ENCODE data around the gene ZNF3.
A peak's percentile ranks its signal among the peaks of the same experiment; 100 is the strongest.

The ZNF3 gene

DNA sequence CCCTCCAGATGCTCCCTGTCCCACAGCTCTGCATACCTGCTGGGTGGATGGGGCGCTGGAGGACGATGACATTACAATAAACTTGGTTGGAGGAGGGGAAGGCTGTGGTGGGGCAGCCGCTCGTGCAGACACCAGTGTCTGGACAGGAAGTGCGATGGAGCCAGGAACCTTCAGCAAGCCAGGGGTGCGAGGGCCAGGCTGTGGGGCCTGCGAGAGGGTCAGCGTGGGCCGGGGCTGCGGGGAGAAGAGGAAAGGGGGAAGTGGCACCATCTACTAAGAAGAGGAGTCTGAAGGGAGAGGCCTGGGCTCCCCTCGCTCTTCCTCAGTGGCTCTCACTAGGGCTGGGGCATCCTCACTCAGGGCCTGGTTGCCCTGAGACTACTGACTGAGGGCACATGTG, 26.4 kb upstream of the ZNF3 start:
- DNase-seq, result no peak

DNA sequence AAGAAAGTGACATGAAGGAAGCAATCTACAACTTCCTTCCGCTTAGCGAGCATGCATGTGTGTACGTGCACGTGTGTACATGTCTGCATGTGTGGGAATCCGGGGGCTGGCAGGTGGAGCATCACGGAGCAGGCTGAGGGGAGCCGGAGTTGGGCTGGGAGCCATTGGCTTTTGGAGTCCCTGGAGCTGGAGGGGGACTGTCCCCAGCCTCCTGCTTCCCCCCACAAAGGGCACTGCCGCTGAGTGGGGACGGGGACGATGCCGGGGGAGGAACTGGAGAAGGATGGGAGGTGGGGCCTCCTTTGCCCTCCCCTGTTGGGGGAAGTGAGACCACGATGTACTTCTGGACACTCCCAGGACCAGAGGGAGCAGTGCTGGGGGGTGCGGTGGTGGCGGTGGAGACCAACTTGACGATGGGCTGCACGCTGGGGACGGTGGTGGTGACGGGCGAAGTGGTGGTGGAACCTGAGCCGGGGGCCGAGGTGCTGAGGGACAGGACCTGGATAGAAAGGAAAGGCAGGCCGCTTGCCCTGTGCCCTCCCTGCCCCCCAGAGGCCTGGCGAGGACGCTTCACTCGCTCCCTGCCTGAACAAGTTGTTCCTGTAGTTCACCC, 25.7 kb upstream of the ZNF3 start:
- no peak for DNase-seq

DNA sequence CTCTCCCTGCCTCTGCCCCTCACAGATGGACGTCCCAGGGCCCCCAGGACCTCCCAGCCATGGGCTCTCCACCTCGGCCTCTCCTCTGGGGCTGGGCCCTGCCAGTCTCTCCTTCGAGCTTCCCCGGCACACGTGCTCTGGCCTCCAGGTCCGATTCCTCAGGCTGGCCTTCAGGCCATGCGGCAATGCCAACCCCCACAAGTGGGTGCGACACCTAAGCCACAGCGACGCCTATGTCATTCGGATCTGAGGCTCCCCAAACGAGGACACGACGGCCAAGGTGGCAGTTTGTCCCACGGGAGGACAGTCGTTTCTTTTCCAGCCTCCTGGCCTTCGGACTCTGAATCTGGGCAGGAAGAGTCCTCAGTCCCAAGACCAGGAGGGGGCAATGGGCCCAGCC, 25.1 kb upstream of the ZNF3 start:
- no peak for DNase-seq

DNA sequence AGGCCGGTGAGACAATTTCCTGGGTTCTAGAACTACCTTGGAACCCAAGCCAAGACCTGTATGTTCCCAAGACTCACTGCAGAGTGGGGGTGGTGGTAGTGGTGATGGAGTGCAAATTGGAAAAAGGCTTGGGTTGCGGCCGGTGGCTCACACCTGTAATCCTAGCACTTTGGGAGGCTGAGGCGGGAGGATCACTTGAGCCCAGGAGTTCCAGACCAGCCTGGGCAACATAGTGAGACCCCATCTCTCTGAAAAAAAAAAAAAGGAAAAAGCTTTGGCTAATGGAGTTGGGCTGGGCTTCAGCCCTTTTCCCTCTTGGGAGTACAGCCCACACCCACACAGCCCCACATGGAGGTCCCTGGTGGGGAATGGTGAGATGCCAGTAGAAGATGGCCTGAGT, 24.0 kb upstream of the ZNF3 start:
- DNase-seq, result no peak

DNA sequence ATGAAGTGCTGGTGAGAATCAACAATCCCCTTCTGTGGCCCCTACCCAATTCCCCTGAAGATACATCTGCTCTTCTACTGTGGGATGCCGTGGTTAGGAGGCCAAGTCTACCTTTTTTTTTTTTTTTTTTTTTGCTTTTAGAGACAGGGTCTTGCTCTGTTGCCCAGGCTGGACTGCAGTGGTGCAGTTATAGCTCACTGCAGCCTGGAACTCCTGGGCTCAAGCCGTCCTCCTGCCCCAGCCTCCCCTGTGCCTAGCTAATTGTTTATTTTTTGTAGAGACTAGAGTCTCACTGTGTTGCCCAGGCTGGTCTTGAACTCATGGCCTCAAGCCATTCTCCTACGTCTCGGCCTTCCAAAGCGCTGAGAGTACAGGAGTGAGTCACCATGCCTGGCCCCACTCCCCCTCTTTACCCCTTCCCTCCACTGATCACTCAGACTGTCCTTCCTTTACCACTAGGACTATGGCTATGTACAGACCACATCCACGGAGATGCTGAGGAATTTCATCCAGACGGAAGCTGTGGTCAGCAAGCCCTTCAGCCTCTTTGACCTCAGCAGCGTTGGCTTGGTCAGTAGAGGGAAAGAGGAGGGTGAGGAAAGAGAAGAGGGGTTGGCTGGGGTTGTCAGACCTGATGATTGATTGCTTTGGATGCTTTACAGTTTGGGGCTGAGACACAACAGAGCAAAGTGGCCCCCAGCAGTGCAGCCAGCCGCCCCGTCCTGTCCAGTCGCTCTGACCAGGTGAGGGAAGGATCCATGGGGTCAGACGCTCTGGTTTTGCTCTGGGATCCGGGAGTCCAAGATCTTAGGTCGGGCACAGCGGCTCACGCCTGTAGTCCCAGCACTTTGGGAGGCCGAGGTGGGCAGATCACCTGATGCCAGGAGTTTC, 21.7 kb upstream of the ZNF3 start:
- DNase-seq, result no peak

DNA sequence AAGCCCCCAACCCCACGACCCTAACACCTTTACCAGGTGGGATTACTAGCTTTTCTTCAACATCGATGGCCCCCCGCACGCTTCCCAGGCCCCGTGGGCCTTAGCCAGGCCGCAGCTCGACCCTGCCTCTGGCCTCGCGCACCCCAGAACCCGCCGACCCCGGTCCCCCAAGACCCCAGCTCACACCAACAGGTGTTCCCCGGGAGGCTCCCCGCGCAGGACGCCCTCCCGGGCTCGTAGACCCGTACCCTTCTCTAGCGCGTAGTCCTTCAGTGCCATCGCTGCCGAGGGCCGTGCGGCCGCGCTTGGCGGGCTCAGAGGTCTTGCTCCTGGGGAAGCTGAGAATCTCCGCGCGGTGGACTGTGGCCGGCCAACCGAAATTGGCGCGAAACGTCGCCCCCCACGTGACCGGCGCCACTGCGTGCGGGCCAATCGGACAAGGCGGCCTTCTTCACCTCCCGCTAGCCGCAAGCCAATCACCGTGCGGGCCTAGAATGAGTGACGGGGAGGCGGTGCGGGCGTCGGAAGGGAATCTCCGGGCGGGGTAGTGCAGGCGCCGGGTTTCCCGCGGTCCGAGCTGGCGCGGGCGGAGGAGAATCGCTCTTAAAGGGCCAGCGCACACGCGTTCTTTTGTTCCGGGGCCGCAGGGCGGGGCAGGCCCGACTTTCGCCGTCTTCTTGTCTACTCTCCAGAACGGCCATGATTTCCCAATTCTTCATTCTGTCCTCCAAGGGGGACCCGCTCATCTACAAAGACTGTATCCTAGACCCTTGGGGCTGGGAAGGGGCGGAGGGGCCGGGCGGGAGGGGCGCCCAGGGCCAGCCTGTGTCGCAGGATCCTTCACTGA, 19.7 kb upstream of the ZNF3 start, which contains the start of the genes AP4M1 and MCM7:
TSS of gene AP4M1 (plus strand) at position 628 of the 847 bp plus-strand sequence. CDS start at position 700, 72 bp downstream.
TSS of gene MCM7 (minus strand) at position 382 of the 847 bp plus-strand sequence. CDS start at position 279, 103 bp downstream.
- DNase-seq, result peak; percentile 84 to 93 (median 90)

DNA sequence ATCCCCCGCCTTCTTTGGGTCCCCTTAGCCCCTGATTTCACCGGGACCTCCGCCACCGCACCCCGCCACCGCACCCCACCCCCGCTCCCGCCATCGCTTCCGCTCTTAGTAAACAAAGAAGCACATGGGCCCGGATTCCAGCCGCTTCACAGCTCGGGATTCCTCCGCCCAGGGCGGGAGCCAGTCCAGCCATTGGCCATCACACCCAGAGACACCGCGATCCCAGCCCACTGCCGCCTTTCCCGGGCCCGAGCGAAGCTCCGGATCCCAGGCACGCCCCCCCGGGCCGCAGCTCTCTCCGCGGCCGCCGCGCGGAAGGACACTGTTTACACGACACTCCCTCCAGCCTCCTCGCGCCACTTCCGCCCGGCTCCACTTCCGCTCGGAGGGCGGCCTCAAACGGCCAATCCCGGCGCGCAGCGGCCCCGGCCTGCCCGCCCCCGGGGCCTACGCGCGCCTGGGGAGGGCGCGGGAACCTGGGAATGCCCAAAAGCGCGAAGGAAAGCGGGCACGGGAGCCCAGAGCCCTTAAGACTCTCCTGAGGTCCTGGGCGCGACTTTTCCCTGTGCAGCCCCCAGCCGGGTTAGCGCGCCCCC, 19.0 kb upstream of the ZNF3 start:
- DNase-seq, result peak; percentile 62 to 89 (median 86)

DNA sequence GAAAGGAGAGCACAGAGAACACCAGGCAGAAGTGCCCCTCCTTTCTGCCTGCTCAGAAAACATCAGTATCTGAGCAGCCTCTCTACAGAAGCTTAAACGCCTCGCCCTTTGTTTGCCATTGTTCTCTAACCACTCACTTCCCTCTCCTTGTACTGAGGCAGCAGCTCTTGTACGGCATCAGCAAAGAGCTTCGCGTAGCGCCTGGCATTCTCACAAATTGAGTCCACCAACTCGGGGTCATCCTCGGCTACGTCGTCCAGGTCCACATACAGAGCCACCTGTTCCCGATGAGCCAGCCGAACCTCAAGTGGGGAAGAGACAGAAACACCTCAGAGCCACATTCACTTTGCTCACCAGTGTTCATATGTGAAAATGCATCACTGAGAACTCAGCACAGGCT, 17.9 kb upstream of the ZNF3 start:
- no peak for DNase-seq

DNA sequence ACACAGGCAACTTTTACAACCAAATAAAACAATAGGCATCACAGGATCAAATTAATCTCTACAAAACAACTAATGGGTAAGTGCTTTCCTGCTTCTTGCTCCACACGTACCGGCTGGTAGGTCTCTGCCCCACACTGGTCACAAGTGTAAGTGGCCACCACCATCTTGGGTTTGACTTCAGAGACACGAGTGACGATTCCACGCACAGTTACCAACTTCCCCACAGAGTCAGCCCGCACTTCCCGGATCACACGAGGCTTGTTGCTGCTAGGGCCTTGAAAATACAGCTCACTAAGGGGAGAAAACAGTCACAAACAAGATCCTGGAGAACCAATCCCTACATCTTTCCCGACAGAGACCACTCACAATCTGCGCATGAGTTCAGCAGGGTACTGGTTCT, 17.4 kb upstream of the ZNF3 start:
- no peak for DNase-seq

DNA sequence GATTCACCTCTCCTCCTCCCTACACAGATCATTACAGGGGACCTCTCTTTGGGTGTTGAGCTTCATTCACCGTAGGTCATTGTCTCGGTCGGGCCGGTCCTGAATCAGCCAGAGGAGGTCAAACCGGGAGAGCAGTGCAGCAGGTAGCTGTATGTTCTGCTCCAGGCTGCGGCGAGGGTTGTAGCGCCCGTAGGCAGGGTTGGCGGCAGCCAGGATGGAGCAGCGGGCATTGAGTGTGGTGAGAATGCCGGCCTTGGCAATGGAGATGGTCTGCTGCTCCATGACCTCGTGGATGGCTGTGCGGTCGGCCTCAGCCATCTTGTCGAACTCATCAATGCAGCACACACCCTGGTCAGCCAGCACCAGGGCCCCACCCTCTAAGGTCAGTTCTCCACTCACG, 14.2 kb upstream of the ZNF3 start:
- DNase-seq, result no peak

DNA sequence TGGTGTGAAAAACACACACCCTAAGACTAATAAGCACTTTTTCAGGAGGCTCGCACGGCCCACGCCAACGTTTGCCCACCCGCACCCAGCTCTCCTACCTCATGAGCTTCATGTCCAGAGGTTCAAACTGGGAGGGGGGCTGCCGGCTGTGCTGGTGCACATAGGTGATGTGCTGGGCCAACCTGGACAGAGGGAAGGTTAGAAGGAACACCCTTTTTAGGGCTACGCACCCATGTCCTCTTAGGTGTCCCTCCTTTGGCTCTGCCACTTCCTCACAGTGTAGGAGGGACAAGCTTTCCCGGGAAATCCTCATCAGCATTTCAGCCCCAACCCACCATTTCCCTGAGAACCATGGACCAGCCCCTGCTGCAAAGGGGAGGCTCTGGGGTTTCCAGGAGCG, 13.8 kb upstream of the ZNF3 start:
- DNase-seq, result no peak

DNA sequence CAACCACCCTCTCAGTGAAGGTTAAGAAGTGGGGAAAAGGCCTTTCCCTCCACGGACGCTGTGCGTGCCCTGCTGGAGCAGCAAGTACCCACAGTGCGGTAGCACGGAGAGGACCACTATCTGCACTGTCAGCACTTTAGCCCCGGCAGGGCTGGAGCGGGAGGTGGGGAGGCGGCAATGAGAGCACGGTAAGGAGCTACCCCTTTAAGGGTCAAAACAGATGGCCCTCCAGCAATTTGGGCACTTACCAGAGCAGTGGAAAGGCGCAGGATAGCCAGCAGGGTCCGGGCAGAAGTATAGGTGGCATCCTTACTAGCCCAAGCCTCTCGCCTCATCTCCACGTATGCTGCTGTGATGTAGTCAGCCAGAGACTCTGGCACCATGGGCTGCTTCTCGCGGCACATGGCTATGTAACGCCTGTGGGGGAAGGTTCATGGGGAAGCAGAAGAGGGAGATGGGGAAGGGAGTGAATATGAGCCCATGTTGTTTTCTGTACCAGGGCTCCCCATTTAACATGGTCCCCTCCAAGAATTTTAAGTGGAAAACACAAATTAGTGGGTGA, 12.5 kb upstream of the ZNF3 start:
- no peak for DNase-seq

DNA sequence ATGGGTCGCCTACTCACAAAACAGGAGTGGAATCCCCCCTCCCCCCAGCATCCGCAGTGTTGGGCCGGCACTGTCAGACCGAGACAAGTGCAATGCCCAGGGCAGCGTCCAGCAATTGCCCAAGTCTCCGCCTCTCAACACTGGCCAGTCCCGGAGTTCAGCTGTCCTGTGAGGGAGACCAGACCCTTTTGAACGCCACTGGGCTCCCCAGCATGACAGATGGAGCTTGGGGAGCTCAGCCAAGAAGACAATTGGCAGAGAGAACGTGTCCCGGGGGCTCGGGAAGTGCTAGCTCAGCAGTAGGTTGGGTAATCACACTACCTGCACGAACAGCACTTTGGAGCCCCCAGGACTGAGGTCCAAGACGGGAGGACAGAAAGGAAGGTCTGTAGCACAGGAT, 12.0 kb upstream of the ZNF3 start:
- no peak for DNase-seq

DNA sequence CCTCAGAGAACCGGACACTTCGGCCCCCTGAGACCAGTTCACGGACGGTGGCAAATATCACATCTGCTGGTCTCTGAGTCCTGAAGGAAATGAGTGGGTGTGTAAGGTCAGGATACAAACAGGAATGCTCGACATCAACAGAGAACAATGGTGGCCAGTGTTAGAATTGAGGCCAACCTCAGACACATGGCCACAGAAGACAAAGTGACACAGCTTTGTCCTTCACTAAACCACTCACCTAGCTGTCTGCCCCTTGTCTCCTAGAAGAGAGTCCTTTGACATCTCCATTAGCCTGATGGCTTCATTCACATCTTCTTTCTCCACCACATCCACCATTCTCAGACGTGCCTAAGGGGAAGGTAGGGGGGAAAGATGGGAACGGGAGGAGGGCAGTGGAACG, 11.5 kb upstream of the ZNF3 start:
- DNase-seq, result no peak

DNA sequence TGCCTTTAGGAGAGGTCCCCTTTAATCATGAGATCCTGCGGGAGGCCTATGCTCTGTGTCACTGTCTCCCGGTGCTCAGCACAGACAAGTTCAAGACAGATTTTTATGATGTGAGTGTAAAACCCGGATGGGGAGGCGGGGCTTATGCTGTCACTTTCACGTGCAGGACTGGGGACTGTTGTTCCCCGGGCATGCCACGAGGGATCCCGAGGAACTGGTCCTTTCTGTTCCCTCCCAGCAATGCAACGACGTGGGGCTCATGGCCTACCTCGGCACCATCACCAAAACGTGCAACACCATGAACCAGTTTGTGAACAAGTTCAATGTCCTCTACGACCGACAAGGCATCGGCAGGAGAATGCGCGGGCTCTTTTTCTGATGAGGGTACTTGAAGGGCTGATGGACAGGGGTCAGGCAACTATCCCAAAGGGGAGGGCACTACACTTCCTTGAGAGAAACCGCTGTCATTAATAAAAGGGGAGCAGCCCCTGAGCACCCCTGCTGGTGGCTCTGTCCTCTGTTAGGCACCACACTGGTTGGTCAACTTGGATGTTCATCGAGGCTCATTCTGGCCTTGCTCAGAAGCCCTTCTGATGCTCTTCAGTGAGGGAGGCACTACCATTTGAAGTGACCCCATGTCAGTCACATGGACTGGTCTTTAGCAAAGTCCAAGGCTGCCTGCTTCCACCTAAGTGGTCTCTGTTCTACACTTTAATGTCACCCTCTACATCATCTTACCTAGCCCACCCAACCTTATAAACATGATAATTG, 10.1 kb upstream of the ZNF3 start:
- no peak for DNase-seq

DNA sequence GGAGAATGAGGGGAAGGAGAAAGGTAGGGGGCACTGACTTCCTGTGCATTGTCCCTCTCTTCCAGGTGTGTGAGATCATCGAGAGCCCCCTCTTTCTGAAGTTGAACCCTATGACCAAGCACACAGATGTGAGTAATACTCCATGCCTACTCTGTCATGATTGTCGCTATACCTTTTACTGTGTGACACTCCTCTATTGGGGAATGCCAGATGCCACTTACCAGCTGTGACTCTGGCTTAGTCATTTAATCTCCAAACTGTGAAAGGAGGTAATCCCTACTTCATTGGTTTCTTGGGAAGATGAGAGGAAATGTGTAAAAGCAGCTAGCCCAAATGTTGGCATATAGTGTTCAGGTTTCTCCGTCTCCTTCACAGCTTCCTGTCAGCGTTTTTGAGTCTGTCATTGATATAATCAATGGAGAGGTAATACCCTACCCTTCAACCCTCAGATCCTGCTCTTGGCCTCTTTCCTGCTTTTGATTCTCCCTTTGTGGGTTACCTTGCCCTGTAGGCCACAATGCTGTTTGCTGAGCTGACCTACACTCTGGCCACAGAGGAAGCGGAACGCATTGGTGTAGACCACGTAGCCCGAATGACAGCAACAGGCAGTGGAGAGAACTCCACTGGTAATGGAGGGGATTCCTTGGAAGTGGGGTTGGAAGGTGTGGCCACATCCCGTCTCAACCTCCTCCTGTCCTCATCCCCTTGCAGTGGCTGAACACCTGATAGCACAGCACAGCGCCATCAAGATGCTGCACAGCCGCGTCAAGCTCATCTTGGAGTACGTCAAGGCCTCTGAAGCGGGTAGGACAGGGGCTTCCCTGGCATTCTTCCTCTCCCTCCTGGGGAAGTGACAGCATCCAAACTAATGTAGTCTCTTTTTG, 9.2 kb upstream of the ZNF3 start:
- no peak for DNase-seq

DNA sequence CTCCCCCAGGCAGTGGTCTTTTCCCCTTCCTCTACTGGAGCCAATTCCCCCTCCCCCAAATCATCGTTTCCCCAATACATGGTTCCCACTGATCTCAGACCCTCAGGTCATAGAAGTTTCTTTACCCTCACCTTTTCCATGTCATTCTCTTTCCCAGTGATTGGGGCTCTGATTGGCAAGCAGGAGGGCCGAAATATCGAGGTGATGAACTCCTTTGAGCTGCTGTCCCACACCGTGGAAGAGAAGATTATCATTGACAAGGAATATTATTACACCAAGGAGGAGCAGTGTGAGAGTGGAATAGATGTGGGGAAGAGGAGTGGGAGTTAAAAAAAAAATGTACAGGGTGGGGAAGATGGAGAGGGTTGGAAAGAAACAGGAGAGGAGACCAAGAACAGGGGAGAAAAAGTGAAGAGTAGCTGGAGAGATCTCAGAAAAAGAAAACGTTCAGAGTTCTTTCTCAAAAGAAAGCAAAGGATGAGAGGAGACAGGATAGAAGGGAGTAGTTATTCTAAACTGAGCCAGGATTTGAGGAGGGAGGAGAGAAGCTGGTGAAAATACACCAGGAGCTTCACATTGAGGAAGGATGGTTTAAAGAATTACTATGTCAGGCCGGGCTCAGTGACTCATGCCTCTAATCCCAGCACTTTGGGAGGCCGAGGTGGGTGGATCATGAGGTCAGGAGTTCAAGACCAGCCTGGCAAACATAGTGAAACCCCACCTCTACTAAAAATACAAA, 8.1 kb upstream of the ZNF3 start:
- DNase-seq, result no peak

DNA sequence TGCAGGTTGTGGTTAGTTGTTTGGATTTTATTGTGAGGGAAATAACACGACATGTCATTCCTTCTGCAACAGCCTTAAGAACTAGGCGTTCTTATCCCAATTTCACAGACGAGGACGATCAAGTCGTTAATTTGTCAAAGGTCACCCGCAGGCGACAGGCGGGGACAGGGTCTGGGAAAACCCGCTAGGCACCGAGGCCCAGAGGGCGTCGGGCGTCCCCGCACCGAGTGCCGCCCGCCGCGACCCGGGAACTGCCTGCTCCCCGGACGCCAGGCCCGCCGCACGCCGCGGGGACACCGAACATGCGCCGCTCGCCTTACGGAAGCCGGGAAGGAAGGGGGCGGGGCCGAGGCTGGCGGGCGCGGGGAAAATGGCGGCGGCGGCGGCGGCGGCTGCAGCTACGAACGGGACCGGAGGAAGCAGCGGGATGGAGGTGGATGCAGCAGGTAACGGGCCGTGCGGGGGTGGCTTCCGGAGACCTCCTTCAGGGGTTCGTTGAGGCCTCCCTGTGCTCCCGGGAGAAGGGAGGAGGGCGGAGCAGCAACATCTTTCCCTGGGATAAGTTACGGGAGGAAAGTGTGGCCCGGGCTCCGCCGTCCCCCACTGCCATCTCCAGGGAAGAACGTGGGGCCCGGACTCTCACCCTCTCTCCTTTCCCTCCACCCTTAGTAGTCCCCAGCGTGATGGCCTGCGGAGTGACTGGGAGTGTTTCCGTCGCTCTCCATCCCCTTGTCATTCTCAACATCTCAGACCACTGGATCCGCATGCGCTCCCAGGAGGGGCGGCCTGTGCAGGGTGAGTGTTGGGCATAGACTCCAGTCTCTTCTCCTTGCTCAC, 7.3 kb upstream of the ZNF3 start, which contains the start of gene COPS6:
TSS of gene COPS6 (plus strand) at position 349 of the 837 bp plus-strand sequence. CDS start at position 371, 22 bp downstream.
- DNase-seq, result peak; percentile 67 to 85 (median 78)

DNA sequence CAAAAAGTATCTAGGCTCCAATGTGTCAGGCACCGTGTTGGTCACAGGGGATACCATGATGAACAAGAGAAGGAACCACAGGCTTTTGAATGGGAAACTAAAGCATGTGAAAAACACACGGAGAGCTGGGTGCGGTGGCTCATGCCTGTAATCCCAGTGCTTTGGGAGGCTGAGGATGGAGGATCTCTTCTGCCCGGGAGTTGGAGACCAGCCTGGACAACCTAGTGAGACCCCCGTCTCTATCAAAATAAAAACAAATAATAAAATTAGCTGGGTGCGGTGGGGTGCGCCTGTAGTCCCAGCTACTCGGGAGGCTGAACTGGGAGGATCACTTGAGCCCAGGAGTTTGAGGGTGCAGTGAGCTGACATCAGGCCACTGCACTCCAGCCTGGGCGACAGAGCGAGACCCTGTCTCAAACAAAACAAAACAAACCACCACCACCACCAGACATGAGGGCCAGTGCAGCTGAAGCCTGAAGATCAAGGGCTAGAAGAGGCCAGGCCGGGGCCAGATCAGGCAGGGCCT, 6.6 kb upstream of the ZNF3 start:
- DNase-seq, result no peak
